Keratinocyte (primary cell): Measurements from ENCODE around the gene FABP3. TPM values are rescaled to one million over a fixed set of nuclear protein-coding genes. Genes with fewer than 3 reads are reported as not detected.

ENCODE experiments used
- DNase-seq: peaks from one replicate; pipeline ENCODE4 v3.0.0-alpha.2; 2011; ENCODE audit warnings: low read depth, missing footprints, low spot score
- FAIRE-seq: peaks from 2 replicates; lab custom pipeline; 2011; peaks lifted over from hg19 to GRCh38; lab: Jason Lieb, UNC
- H2AFZ ChIP-seq: 2 replicates; pipeline ENCODE4 v1.6.0; 2012; ENCODE audit warnings: low read length, control low read depth, inconsistent platforms; ENCODE audit not compliant: control insufficient read depth
- H3K27ac ChIP-seq: 2 replicates; pipeline ENCODE4 v1.5.1; 2011; ENCODE audit warnings: low read length; ENCODE audit not compliant: control insufficient read depth, insufficient read depth
- H3K27me3 ChIP-seq: 3 replicates; pipeline ENCODE4 v1.6.0; 2011; ENCODE audit warnings: low read length; ENCODE audit not compliant: control insufficient read depth, insufficient read depth; ENCODE audit errors: extremely low read depth
- H3K36me3 ChIP-seq, 2 experiments: 2 replicates in 1 of 2; 3 replicates in 1 of 2; pipeline ENCODE4 v1.5.1; 2011; ENCODE audit warnings: low read length in 2 of 2, mild to moderate bottlenecking in 1 of 2; ENCODE audit not compliant: control insufficient read depth in 2 of 2, insufficient read depth in 2 of 2; ENCODE audit errors: extremely low read depth in 1 of 2
- H3K4me1 ChIP-seq: 3 replicates; pipeline ENCODE4 v1.5.1; 2011; ENCODE audit warnings: low read length; ENCODE audit not compliant: control insufficient read depth, insufficient read depth; ENCODE audit errors: extremely low read depth
- H3K4me2 ChIP-seq: 3 replicates; pipeline ENCODE4 v1.6.0; 2011; ENCODE audit warnings: low read depth, low read length; ENCODE audit not compliant: control insufficient read depth, insufficient read depth; ENCODE audit errors: extremely low read depth
- H3K4me3 ChIP-seq, 3 experiments: fragments of 200-600 bp in 1 of 3; sonication (generic) in 1 of 3; 2 replicates in 2 of 3; 3 replicates in 1 of 3; pipeline ENCODE4 v1.5.1; 2011 to 2016; ENCODE audit warnings: low read length in 3 of 3, mild to moderate bottlenecking in 3 of 3, control low read depth in 2 of 3, inconsistent platforms in 1 of 3, low read depth in 1 of 3, mixed read lengths in 1 of 3, mixed run types in 1 of 3, moderate library complexity in 1 of 3; ENCODE audit not compliant: control insufficient read depth in 2 of 3, insufficient read depth in 2 of 3; ENCODE audit errors: extremely low read depth in 1 of 3
- H3K79me2 ChIP-seq: 2 replicates; pipeline ENCODE4 v1.6.0; 2012; ENCODE audit warnings: low read length; ENCODE audit not compliant: control insufficient read depth, insufficient read depth
- H3K9ac ChIP-seq: 3 replicates; pipeline ENCODE4 v1.6.0; 2011; ENCODE audit warnings: low read length; ENCODE audit not compliant: control insufficient read depth, insufficient read depth; ENCODE audit errors: extremely low read depth
- H3K9me1 ChIP-seq: 3 replicates; pipeline ENCODE4 v1.6.0; 2011; ENCODE audit warnings: low read length; ENCODE audit not compliant: control insufficient read depth, insufficient read depth; ENCODE audit errors: extremely low read depth
- H3K9me3 ChIP-seq: 2 replicates; pipeline ENCODE4 v1.5.1; 2012; ENCODE audit warnings: low read depth, low read length; ENCODE audit not compliant: control insufficient read depth
- H4K20me1 ChIP-seq: 3 replicates; pipeline ENCODE4 v1.6.0; 2011; ENCODE audit warnings: low read length; ENCODE audit not compliant: control insufficient read depth, insufficient read depth; ENCODE audit errors: extremely low read depth
- EZH2 ChIP-seq: IDR thresholded peaks from one replicate; pipeline ENCODE4 v1.6.1; 2012; ENCODE audit warnings: inconsistent platforms, mild to moderate bottlenecking, low read length, moderate library complexity
- dilution Hi-C: fragments of 300-500 bp; cut with MboI; formaldehyde crosslinking; loops from one replicate; pipeline ENCODE4 v1.7.0; 2020; ENCODE audit warnings: low sequenced_read_pairs; ENCODE audit not compliant: extremely low pct_ligation_motif_present
- polyA plus RNA-seq, 5 experiments: library from polyadenylated mRNA; depleted of rRNA in 3 of 5; stranded (reverse) in 3 of 5; stranded (forward) in 1 of 5; unstranded in 1 of 5; fragments of >200 nt; gene quantifications; 1 replicate in 1 of 5; 2 replicates in 3 of 5; 3 replicates in 1 of 5; pipeline versions ENCODE4 v1.2.1 to v1.2.3, GENCODE V29; 2011 to 2012; ENCODE audit warnings: missing spikeins in 2 of 5, low read depth in 1 of 5, low replicate concordance in 1 of 5
- TF ChIP-seq, protein P1 (sequence below), 3 experiments: IDR thresholded peaks in 1 of 3; conservative IDR thresholded peaks in 1 of 3; optimal IDR thresholded peaks in 1 of 3; 2 replicates in 2 of 3; 3 replicates in 1 of 3; pipeline versions ENCODE3 to v1.5.1; 2011; ENCODE audit warnings: low read length in 3 of 3, mild to moderate bottlenecking in 3 of 3, moderate library complexity in 2 of 3, control low read depth in 1 of 3, inconsistent platforms in 1 of 3; ENCODE audit not compliant: insufficient read depth in 2 of 3; ENCODE audit errors: extremely low read depth in 1 of 3

Gene FABP3
- polyA plus RNA-seq, 1 donor (not counting 4 experiments of a cell fraction or from before 2014, with no cell fraction given) = 0.59 TPM

DNA sequence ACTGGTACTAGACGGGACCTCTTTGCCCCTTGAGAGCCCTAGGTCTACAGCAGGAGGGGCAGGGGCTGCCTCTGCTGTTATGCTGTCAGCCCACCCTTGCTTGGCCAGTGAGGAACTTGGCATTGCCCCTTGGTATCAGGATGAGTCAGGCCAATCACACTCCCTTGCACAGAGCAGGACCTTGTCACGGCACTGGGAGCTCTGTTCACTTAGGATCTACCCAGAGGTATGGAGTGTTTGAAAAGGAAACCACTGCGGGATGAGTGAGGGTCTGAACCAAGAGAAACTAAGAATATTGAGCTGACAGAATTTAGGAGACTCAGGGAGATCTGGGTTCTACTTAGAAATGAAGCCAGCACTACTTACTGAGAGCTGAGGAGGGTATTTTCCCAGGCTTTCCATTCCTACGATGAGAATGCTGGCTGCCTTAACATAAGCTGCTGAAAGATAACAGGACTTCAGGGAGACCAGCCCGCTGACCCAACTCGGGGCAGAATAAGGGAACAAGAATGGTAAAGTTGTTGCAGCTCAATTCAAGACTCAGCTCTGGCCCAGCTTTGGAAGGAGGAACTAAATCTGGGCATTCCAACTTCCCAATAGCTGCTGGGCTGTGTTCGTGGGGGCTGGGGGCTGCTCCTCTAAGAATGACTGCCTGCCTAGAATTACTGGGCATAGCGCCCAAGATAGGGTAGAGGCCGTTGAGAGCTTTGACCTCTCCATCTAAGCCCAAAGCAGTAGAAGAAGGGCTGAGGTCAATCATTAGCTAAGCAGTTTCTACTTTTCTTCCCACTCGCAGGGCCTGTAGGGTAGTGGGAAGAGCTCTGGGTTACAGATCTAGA is 1.5 kb downstream of the FABP3 start:
- Histone ChIP-seq H3K4me1 (peaks cover 19% of the 10 kb centered on the region), H3K9ac (no peak overlapping the region), H3K27me3 (no peaks in the 10 kb centered on the region), H3K4me3 (no peak overlapping the region), H4K20me1 (no peaks in the 10 kb centered on the region), H2AFZ (no peak overlapping the region), H3K4me2 (no peak overlapping the region), H3K27ac (no peak overlapping the region), H3K79me2 (no peaks in the 10 kb centered on the region), H3K9me3 (no peaks in the 10 kb centered on the region), H3K9me1 (no peaks in the 10 kb centered on the region), H3K36me3 (peaks cover 4 to 6% of the 10 kb centered on the region in 2 experiments)
- FAIRE-seq = no peak
- TF ChIP-seq EZH2 = no peak
- TF ChIP-seq, protein P1, sequence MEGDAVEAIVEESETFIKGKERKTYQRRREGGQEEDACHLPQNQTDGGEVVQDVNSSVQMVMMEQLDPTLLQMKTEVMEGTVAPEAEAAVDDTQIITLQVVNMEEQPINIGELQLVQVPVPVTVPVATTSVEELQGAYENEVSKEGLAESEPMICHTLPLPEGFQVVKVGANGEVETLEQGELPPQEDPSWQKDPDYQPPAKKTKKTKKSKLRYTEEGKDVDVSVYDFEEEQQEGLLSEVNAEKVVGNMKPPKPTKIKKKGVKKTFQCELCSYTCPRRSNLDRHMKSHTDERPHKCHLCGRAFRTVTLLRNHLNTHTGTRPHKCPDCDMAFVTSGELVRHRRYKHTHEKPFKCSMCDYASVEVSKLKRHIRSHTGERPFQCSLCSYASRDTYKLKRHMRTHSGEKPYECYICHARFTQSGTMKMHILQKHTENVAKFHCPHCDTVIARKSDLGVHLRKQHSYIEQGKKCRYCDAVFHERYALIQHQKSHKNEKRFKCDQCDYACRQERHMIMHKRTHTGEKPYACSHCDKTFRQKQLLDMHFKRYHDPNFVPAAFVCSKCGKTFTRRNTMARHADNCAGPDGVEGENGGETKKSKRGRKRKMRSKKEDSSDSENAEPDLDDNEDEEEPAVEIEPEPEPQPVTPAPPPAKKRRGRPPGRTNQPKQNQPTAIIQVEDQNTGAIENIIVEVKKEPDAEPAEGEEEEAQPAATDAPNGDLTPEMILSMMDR (optimal IDR thresholded peaks at IDR 0.05 in 1 of 3, IDR thresholded peaks at IDR 0.05 in 1 of 3, conservative IDR thresholded peaks at IDR 0.05 in 1 of 3; ENCODE audit: extremely low read depth in 1 of 3, insufficient read depth in 2 of 3, low read length in 3 of 3) = no peak
- DNase-seq = no peak
- dilution Hi-C loops = no loop called here

DNA sequence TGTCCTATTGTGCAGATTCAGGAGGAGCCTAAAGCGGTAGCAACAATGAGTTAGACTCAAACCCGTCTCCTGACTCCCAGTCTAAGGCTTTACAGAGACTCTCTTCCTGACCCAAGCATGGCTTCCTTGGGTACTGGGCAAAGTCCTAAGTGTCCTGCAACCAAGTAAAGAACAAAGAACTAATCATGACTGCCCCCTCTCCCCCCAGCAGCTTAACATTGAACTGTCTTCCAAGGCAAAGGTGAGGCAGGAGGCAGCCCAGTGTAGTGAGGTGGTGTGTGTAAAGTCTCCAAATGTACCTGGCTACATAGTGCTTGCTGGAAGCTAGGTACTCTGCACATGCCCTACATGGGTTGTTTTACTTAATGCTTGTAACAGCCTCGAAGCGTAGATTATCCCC is 2.3 kb downstream of the FABP3 start:
- Histone ChIP-seq H3K9ac (no peak overlapping the region), H3K79me2 (no peaks in the 10 kb centered on the region), H2AFZ (no peak overlapping the region), H3K27ac (no peak overlapping the region), H4K20me1 (no peaks in the 10 kb centered on the region), H3K4me2 (no peak overlapping the region), H3K4me1 (peaks cover 19% of the 10 kb centered on the region), H3K27me3 (no peaks in the 10 kb centered on the region), H3K9me1 (no peaks in the 10 kb centered on the region), H3K9me3 (no peaks in the 10 kb centered on the region), H3K36me3 (peaks cover 6 to 8% of the 10 kb centered on the region in 2 experiments), H3K4me3 (no peak overlapping the region)
- dilution Hi-C loops = no loop called here
- FAIRE-seq = no peak
- TF ChIP-seq EZH2 = no peak
- no peak for DNase-seq
